Stimulated activated CD4-positive, alpha-beta T cell treated with anti-CD3 and anti-CD28 coated beads, Interleukin-1b, Interleukin-23, amount 100 ng/mL, for 24 hours (primary cell): ENCODE measurements around the gene SAA4.
A peak's percentile ranks its signal among the peaks of the same experiment; 100 is the strongest.
"Not testable (repeated sequence)": the region's sequence is repeated elsewhere in the genome, so short reads cannot be mapped to it uniquely, and the experiment has no call there.

Experiments
- DNase-seq, 4 experiments: peaks; one replicate each; pipeline ENCODE4 v3.0.0-alpha.2; 2020; ENCODE audit warnings: low read depth in 4 of 4, low spot score in 1 of 4

The SAA4 gene

GRCh38 chr11:18247191-18247581, 10.6 kb upstream of the SAA4 start:
- not testable (repeated sequence) for DNase-seq

- DNase-seq, result not testable (repeated sequence)
Observed at GRCh38 chr11:18246379-18247190, 10.0 kb upstream of the SAA4 start.

- no peak for DNase-seq
Observed at GRCh38 chr11:18245396-18245795, 8.8 kb upstream of the SAA4 start.

DNA sequence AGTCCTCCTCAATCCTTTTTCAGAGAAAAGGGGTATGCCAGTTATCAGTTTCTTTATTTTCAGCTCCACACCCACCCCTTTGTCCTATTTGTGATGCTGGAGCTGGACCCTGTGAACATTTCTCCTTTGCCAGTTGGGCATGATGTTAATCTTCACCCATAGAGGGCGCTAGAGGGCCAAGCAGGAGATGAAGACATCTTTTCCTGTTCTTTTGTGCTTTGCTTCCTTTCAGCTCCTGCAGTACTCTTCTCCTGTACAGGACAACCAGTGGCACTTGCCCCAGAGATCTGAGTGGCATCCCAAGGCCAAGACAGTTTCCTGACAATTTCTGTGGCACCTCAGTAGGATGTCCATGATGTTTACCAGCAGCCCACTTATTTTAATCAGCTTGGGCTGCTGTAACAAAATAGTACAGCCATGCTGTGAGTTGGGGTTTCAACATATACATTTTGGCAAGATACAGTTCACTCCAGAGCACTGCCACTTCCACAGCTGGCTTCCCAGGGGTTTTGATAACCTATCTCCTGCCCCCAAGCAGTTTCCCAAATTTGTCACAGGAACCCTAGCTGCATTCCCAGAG, 7.3 kb upstream of the SAA4 start:
- peak in 3 of 4 experiments; percentile 14 to 48 (median 27) for DNase-seq

DNA sequence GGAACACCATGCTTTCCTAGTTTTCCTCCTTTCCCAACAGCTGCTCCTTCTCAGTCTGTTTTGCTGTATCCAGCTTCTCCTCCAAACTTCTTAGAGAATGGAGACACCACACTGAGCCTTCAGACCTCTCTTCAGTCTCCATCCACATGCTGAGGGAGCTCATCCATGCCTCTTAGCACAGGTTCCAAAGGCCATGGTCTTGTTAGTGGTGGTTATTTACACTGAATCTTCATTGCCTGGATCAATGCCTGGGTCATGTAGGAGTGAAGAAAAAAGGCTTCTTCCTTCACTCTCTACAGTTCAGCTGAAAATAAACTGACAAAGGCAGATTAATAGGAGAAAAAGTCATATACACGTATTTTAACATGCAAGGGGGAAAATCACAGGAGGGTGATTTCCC, 3.1 kb upstream of the SAA4 start:
- no peak for DNase-seq

GRCh38 chr11:18235394-18236334, 938 bp downstream of the SAA4 start:
- DNase-seq, result no peak

GRCh38 chr11:18233912-18234311, 2.7 kb downstream of the SAA4 start:
- DNase-seq, result no peak

DNA sequence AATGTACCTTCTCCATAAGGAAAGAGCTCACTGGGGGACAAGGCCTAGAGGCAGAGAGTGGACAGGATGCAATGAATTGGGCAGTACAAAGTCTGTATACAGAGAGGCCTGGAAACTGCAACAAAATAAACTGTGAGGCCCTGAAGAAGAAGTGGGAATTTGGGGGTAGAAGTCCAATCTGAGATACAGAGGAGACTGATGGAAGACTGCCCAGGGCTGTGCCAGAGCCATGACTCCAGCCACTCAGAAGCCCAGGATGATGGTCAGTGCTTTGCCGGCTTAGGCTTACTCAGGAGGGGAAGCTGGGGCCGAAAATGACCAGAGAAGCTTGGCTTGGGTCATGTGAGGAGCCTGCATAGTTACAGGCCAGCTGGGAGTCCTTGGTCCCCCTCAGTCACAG, 5.7 kb downstream of the SAA4 start:
- no peak for DNase-seq

GRCh38 chr11:18229501-18229900, 7.1 kb downstream of the SAA4 start:
- no peak for DNase-seq

- no peak for DNase-seq
Observed at GRCh38 chr11:18225913-18226312, 10.7 kb downstream of the SAA4 start.

- DNase-seq, result no peak
Observed at GRCh38 chr11:18223591-18224387, 12.8 kb downstream of the SAA4 start.

DNA sequence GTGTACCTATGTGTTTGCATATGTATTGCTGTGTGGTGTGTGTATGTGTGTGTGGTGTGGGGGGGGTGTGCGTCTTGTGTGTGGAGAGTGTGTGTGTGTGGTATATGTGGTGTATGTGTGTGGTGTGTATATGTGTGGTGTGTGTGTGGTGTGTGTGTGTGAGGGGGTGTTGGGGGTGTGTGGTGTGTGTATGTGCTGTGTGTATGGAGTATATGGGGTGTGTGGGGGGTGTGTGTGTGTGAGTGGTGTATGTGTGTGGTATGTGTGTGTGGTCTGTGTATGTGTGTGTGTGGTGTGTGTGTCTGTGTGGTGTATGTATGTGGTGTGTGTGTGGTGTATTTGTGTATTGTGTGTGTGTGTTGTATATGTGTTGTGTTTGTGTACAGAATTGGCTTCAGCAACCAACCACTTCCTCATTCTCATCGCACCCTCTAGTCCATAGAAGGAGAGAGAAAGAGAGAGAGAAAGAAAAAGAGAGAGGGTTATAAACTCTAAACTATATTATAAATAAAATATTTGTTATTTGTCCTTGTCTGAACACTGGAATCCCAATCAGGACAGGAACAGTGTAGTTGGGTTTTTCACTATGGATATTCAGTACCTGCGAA, 13.7 kb downstream of the SAA4 start:
- DNase-seq, result no peak

GRCh38 chr11:18221274-18221876, 15.2 kb downstream of the SAA4 start:
- DNase-seq, result no peak

DNA sequence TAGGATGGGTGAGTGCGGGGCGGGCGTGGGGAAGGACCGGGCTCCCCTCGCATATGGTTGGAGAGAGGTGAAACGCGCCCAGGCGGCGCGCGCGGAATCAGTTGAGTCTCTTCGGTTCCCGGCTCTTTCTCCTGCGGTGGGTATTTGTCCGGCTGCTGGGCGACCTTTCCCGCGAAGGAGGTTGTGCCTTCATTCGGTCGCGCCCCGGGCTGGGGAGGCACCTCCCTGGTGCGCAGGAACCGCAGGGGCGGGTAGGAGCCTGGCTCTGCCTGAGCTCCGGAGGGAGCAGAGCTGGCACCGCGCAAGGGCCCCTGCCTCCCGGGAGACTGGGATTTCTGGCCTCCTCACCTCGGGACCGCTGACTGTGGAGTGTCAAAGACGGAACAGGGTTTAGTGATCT, 27.5 kb downstream of the SAA4 start:
- DNase-seq, result no peak

- no peak for DNase-seq
Observed at GRCh38 chr11:18204771-18205170, 31.8 kb downstream of the SAA4 start.

GRCh38 chr11:18204220-18204619, 32.4 kb downstream of the SAA4 start:
- DNase-seq, result no peak

GRCh38 chr11:18203723-18204122, 32.9 kb downstream of the SAA4 start:
- no peak for DNase-seq

- DNase-seq, result not testable (repeated sequence)
Observed at GRCh38 chr11:18197738-18198137, 38.9 kb downstream of the SAA4 start.

DNA sequence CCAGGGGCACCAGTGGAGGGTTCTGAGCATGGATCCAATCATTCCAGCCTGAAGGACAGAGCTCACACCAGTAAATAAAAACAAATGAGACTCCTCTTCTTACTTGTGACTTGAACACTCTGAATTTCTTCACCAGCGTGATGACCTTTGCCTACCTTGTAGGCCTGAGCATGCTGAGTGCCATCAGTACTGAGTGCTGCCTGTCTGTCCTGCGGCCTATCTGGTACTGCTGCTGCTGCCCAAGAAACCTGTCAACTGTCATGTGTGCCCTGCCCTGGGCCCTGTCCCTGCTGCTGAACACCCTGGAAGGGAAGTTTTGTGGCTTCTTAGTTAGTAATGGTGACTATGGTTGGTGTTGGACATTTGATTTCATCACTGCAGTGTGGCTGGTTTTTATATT, 40.1 kb downstream of the SAA4 start:
- DNase-seq, result no peak

- DNase-seq, result no peak
Observed at GRCh38 chr11:18193010-18193409, 43.6 kb downstream of the SAA4 start.
